ENCODE results near the gene ITSN1. TPM values are rescaled to one million over a fixed set of nuclear protein-coding genes. Genes with fewer than 3 reads are reported as not detected.

Gene ITSN1
- total RNA-seq, 2 experiments from 2014 or later, result 5.7 to 7.3 TPM

- no peaks in the 10 kb centered on the region for H3K27me3 Mint-ChIP-seq
- H3K36me3 Mint-ChIP-seq (ENCODE audit: low read depth), result no peaks in the 10 kb centered on the region
- no peaks in the 10 kb centered on the region for H3K9me3 Mint-ChIP-seq (ENCODE audit: low read depth)
- H3K4me1 Mint-ChIP-seq, result no peaks in the 10 kb centered on the region
- H3K4me3 Mint-ChIP-seq, result no peak overlapping the region
- ChIA-PET POLR2A (no interaction called here), CTCF (no interaction called here)
- ATAC-seq (no peak), DNase-seq (no peak)
- no peak overlapping the region for H3K27ac Mint-ChIP-seq
- intact Hi-C loops (cut with DNase I, micrococcal nuclease), result no loop called here
Measured at GRCh38 chr21:33760641-33761440, 118.5 kb downstream of the ITSN1 start.

- Mint-ChIP-seq H3K36me3 (ENCODE audit: low read depth) (no peaks in the 10 kb centered on the region), H3K4me3 (no peak overlapping the region), H3K27ac (no peak overlapping the region), H3K27me3 (no peaks in the 10 kb centered on the region), H3K9me3 (ENCODE audit: low read depth) (no peaks in the 10 kb centered on the region), H3K4me1 (no peaks in the 10 kb centered on the region)
- no peak for DNase-seq
- POLR2A ChIA-PET, result no interaction called here
- no peak for ATAC-seq
- intact Hi-C loops (cut with DNase I, micrococcal nuclease), result no loop called here
- CTCF ChIA-PET, result no interaction called here
Measured at GRCh38 chr21:33761441-33762036, 119.2 kb downstream of the ITSN1 start.

- ATAC-seq (no peak), DNase-seq (no peak)
- ChIA-PET CTCF (interaction anchor here (0.6 to 1.0 kb wide), 2 partner anchors 18 to 910 kb away, joined by 3 to 4 read pairs; no protein-coding TSS in a partner anchor), POLR2A (no interaction called here)
- Mint-ChIP-seq H3K9me3 (ENCODE audit: low read depth) (no peaks in the 10 kb centered on the region), H3K36me3 (ENCODE audit: low read depth) (no peaks in the 10 kb centered on the region), H3K27ac (no peak overlapping the region), H3K4me3 (no peak overlapping the region), H3K4me1 (no peaks in the 10 kb centered on the region), H3K27me3 (no peaks in the 10 kb centered on the region)
- intact Hi-C loops (cut with DNase I, micrococcal nuclease), result no loop called here
Measured at GRCh38 chr21:33762803-33763581, 120.7 kb downstream of the ITSN1 start.

GRCh38 chr21:33763582-33763899 lies 121.2 kb downstream of the ITSN1 start:
- CTCF ChIA-PET, result interaction anchor here (0.6 to 1.0 kb wide), 2 partner anchors 17 to 909 kb away, joined by 3 to 4 read pairs; no protein-coding TSS in a partner anchor
- Mint-ChIP-seq H3K27ac (no peak overlapping the region), H3K4me3 (no peak overlapping the region), H3K36me3 (ENCODE audit: low read depth) (no peaks in the 10 kb centered on the region), H3K9me3 (ENCODE audit: low read depth) (no peaks in the 10 kb centered on the region), H3K27me3 (no peaks in the 10 kb centered on the region), H3K4me1 (no peaks in the 10 kb centered on the region)
- DNase-seq, result no peak
- intact Hi-C loops (cut with DNase I, micrococcal nuclease), result no loop called here
- POLR2A ChIA-PET, result no interaction called here
- ATAC-seq, result no peak

GRCh38 chr21:33767236-33767635 lies 124.9 kb downstream of the ITSN1 start:
- ATAC-seq, result no peak

GRCh38 chr21:33767960-33768359 lies 125.7 kb downstream of the ITSN1 start:
- POLR2A ChIA-PET, result no interaction called here
- H3K4me1 Mint-ChIP-seq, result no peaks in the 10 kb centered on the region
- intact Hi-C loops (cut with DNase I, micrococcal nuclease), result no loop called here
- H3K4me3 Mint-ChIP-seq, result no peak overlapping the region
- CTCF ChIA-PET, result no interaction called here
- no peaks in the 10 kb centered on the region for H3K27me3 Mint-ChIP-seq
- peaks cover 7% of the 10 kb centered on the region for H3K36me3 Mint-ChIP-seq (ENCODE audit: low read depth)
- ATAC-seq (no peak), DNase-seq (no peak)
- no peak overlapping the region for H3K27ac Mint-ChIP-seq
- no peaks in the 10 kb centered on the region for H3K9me3 Mint-ChIP-seq (ENCODE audit: low read depth)

More at GRCh38 chr21:33767236-33767635, 124.9 kb downstream of the ITSN1 start:
- Mint-ChIP-seq H3K4me3 (no peak overlapping the region), H3K36me3 (ENCODE audit: low read depth) (peaks cover 7% of the 10 kb centered on the region), H3K4me1 (no peaks in the 10 kb centered on the region), H3K9me3 (ENCODE audit: low read depth) (no peaks in the 10 kb centered on the region), H3K27ac (no peak overlapping the region), H3K27me3 (no peaks in the 10 kb centered on the region)
- ChIA-PET CTCF (no interaction called here), POLR2A (no interaction called here)
- intact Hi-C loops (cut with DNase I, micrococcal nuclease), result no loop called here
- DNase-seq, result no peak

GRCh38 chr21:33769057-33769456 lies 126.8 kb downstream of the ITSN1 start:
- no peaks in the 10 kb centered on the region for H3K27me3 Mint-ChIP-seq
- no peak overlapping the region for H3K4me3 Mint-ChIP-seq
- intact Hi-C loops (cut with DNase I, micrococcal nuclease), result no loop called here
- no peaks in the 10 kb centered on the region for H3K9me3 Mint-ChIP-seq (ENCODE audit: low read depth)
- H3K27ac Mint-ChIP-seq, result no peak overlapping the region
- ChIA-PET POLR2A (no interaction called here), CTCF (no interaction called here)
- no peak for DNase-seq
- H3K36me3 Mint-ChIP-seq (ENCODE audit: low read depth), result peaks cover 7% of the 10 kb centered on the region
- ATAC-seq, result no peak
- no peaks in the 10 kb centered on the region for H3K4me1 Mint-ChIP-seq

GRCh38 chr21:33770542-33770941 lies 128.2 kb downstream of the ITSN1 start:
- peaks cover 7% of the 10 kb centered on the region for H3K36me3 Mint-ChIP-seq (ENCODE audit: low read depth)
- CTCF ChIA-PET, result no interaction called here
- H3K9me3 Mint-ChIP-seq (ENCODE audit: low read depth), result no peaks in the 10 kb centered on the region
- no peak overlapping the region for H3K4me3 Mint-ChIP-seq
- POLR2A ChIA-PET, result no interaction called here
- ATAC-seq (no peak), DNase-seq (no peak)
- no peaks in the 10 kb centered on the region for H3K4me1 Mint-ChIP-seq
- intact Hi-C loops (cut with DNase I, micrococcal nuclease), result no loop called here
- no peaks in the 10 kb centered on the region for H3K27me3 Mint-ChIP-seq
- no peak overlapping the region for H3K27ac Mint-ChIP-seq

- Mint-ChIP-seq H3K27ac (no peak overlapping the region), H3K4me3 (no peak overlapping the region), H3K9me3 (ENCODE audit: low read depth) (no peaks in the 10 kb centered on the region), H3K4me1 (no peaks in the 10 kb centered on the region), H3K27me3 (no peaks in the 10 kb centered on the region), H3K36me3 (ENCODE audit: low read depth) (peaks cover 7% of the 10 kb centered on the region)
- POLR2A ChIA-PET, result no interaction called here
- intact Hi-C loops (cut with DNase I, micrococcal nuclease), result no loop called here
- ATAC-seq, result no peak
- no peak for DNase-seq
- CTCF ChIA-PET, result no interaction called here
Measured at GRCh38 chr21:33771976-33772375, 129.7 kb downstream of the ITSN1 start.

GRCh38 chr21:33774551-33774950 lies 132.2 kb downstream of the ITSN1 start:
- Mint-ChIP-seq H3K27ac (no peak overlapping the region), H3K36me3 (ENCODE audit: low read depth) (peaks cover 14% of the 10 kb centered on the region), H3K27me3 (no peaks in the 10 kb centered on the region), H3K4me1 (no peaks in the 10 kb centered on the region), H3K4me3 (no peak overlapping the region), H3K9me3 (ENCODE audit: low read depth) (peaks cover 7% of the 10 kb centered on the region)
- no peak for ATAC-seq
- DNase-seq, result no peak
- POLR2A ChIA-PET, result no interaction called here
- CTCF ChIA-PET, result interaction anchor here (1.4 kb wide), 1 partner anchor 24 kb away, joined by 4 read pairs; no protein-coding TSS in a partner anchor
- intact Hi-C loops (cut with DNase I, micrococcal nuclease), result no loop called here

- Mint-ChIP-seq H3K36me3 (ENCODE audit: low read depth) (peaks cover 17% of the 10 kb centered on the region), H3K4me3 (no peak overlapping the region), H3K4me1 (no peaks in the 10 kb centered on the region), H3K27me3 (no peaks in the 10 kb centered on the region), H3K27ac (no peak overlapping the region), H3K9me3 (ENCODE audit: low read depth) (peaks cover 7% of the 10 kb centered on the region)
- ATAC-seq, result no peak
- POLR2A ChIA-PET, result no interaction called here
- CTCF ChIA-PET, result interaction anchor here (1.4 kb wide), 1 partner anchor 24 kb away, joined by 4 read pairs; no protein-coding TSS in a partner anchor
- intact Hi-C loops (cut with DNase I, micrococcal nuclease), result no loop called here
- DNase-seq, result no peak
Measured at GRCh38 chr21:33775100-33775828, 133.0 kb downstream of the ITSN1 start.
